Stimulated activated CD4-positive, alpha-beta T cell treated with anti-CD3 and anti-CD28 coated beads, Interleukin-2, amount 100 ng/mL, for 4 hours (primary cell): Measurements from ENCODE around the gene KICS2.
A peak's percentile ranks its signal among the peaks of the same experiment; 100 is the strongest.
"Not testable (repeated sequence)": the region's sequence is repeated elsewhere in the genome, so short reads cannot be mapped to it uniquely, and the experiment has no call there.

Source experiments
- DNase-seq: peaks from one replicate; pipeline ENCODE4 v3.0.0-alpha.2; 2020; ENCODE audit warnings: low read depth

KICS2 gene

DNA sequence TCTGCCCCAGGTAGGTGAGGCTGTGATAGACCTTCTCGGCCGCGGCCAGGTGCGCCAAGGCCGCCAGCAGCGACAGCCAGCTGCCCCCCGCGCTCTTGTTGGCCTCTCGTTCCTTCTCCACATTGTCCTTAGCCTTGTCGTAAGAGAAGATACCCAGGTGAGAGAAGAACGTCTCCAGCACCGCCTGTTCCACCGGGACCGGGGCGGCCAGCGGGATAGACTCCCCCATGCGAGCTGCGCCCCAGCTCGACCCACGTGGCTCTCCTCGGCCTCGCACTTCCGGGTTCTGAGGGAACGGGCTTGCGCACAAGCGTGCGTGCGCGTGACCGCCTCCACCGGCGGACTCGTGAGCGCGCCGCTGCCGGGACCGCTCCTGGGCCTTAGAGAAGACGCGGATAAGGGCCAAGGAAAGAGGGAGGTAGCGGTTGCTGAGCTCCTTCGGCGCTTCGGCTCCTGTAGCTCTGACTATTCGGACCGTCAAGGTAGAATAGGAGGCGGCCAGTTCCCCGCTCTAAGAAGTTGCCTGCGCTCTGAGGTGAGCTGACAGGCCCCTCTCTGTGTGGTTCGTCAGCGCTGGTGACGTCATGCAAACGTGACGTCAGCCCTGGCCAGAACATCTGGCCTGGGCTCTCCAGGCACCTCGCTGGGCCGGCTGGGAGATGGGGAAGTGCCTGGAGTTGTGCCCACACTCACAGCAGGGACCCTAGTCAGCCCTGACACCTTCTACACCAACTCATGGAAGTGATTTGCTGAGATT, at the start of gene KICS2:
Gene KICS2, minus strand, starts transcription at position 288 of the 757 bp plus-strand sequence. Its CDS starts 59 bp downstream, at position 229.
- DNase-seq, result peak; percentile 89

DNA sequence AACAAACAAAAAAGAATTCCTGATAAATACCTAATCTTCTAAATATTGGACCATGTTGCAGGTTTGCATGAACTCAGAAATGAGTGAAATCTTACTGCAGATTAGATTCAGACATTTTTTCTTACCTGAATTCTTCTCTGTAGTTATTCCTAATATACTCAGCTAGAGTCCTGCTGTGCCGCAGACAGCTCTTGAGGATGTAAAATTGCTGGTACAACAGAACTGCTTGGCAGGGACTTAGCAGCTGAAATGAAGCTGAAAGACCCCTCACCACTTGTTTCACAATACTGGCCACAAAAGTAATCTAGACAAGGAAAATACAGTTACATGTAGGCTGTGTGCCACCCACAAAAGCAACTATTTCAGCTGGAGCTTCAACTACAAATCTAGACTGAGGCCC, 48.3 kb upstream of the KICS2 start:
- no peak for DNase-seq

DNA sequence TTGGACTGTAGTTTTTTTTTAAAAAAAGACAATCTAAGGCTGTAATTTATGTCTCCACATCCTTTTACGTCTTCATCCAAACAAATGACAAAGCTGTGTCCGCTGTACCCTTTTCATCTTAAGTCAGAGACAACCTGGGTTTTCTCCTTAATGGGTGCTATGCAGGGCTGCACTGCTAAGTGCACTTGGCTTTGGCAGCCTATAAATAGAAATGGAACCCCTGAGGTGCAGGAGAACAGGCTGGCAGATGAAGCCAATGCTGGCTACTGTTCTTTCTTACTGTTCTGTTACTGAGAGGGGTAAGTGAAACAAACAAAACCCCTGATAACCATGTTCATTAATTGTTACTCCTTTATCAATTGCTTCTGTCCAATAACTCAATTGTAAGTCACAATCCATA, 47.1 kb upstream of the KICS2 start:
- no peak for DNase-seq

DNA sequence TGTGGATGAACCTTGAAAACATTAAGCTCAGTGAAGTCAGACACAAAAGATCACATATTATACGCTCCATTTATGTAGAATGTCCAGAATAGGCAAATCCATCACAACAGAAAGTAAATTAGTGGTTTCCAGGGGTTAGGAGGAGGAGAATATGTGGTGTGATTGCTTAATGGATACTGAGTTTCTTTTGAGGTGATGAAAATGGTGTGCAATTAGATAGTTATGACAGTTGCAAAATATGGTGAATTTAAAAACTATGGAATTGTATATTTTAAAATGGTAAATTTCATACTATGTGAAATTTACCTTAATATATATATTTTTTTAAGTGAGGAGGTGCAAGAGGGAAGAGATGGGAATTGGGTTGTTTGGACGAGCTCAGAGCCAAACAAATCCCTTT, 46.3 kb upstream of the KICS2 start:
- DNase-seq, result no peak

DNA sequence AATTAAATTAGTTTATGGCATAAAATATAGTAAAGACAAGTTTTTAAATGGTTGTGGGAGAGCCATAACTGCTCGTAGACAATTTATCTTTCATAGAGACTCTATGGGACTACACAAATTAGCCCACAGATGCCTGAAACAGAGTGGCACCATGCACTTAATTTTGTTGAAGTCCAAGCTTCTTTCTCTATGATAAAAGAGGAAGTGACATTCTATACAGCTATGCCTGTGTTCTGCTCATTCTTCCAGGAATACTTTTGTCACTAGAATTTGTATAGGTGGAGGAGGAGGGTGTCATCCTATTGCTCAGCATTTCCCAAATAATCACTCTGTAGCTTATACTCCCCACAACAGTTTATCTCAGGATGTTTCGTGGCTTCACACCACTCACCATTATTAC, 43.7 kb upstream of the KICS2 start:
- no peak for DNase-seq

DNA sequence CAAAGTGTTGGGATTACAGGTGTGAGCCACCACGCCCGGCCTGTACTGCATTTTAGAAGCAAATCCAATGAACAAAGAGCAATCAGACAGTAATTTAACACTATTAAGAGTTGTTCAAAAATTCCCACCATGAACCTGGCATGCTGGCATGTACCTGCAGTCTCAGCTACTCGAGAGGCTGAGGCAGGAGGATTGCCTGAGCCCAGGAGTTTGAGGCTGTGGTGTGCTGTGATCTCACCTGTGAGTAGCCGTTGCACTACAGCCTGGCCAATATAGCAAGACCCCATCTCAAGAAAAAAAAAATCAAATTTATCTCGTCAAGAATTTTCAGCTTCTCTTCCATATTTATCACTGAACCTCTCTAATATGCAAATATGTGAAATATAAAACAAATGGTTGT, 39.7 kb upstream of the KICS2 start:
- DNase-seq, result no peak

DNA sequence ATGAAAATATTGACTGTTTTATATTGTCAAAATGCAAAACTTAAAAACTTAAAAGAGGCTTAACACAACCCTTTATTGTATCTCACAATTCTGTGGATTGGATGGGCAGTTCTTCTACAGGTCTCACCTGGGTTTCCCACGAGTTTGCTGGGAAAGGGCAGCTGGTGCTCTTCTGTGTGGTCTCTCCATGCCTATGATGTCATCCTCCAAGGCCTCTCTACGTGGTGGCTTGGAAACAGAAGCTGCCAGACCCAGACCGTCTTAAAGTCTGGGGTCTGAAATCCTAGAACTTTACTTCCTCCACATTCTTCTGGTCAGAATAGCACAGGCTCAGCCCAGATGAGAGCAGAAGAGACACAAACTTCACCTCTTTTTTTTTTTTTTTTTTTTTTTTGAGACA, 36.5 kb upstream of the KICS2 start:
- no peak for DNase-seq

DNA sequence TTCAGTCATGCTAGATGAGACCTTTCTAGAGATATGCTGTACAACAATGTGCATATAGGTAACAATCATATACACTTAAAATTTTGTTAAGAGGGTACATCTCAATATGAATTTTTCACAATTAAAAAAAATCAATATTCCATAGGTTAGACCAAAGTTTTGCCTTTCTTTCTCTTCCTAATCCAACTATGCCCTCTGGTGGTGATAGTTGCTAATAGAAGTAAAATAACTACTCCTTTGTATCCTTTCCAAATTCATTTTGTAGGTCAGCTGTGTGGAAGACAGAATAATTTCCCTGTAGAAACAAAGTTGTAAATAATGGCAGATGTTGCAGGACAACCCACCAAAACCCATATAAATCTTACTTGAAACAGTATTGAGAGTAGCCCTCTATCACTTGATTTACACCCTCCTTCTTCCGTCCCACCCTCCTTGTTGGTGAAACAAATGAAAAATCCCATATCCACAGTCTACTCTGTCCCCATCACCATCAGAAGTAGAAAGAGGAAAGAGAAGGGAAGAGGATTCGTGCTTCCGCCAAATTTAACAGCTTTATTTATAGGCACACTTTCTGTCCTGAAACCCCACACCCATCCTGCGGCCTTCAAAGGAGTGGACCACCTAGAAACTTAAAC, 34.2 kb upstream of the KICS2 start:
- DNase-seq, result no peak

DNA sequence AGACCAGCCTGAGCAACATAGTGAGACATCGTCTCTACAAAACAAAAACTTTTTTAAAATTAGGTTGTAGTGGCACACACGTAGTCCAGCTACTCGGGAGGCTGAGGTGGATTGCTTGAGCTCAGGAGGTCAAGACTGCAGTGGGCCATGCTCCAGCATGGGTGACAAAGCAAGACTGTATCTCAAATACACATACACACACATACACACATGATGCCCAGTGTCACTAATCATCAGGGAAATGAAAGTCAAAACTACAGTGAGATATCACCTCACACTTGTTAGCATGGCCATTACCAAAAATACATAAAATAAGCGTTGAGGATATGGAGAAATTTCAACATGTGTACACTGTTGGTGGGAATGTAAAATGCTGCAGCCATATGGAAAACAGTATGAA, 33.2 kb upstream of the KICS2 start:
- no peak for DNase-seq

DNA sequence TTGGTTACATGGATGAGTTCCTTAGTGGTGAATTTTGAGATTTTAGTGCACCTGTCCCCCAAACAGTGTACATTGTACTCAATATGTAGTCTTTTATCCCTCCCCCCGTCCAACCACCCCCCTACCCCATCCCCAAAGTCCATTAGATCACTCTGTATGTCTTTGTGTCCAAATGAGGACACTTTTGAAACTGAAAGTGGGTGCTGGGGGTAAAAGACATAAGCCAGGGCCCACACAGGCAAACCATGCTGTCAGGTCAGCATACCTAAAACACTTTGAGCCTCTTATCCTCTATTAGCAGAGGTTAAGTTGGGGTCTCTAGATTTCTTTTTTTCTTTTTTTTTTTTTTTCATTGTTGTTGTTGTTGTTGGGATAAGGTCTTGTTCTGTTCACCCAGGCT, 31.3 kb upstream of the KICS2 start:
- DNase-seq, result no peak

DNA sequence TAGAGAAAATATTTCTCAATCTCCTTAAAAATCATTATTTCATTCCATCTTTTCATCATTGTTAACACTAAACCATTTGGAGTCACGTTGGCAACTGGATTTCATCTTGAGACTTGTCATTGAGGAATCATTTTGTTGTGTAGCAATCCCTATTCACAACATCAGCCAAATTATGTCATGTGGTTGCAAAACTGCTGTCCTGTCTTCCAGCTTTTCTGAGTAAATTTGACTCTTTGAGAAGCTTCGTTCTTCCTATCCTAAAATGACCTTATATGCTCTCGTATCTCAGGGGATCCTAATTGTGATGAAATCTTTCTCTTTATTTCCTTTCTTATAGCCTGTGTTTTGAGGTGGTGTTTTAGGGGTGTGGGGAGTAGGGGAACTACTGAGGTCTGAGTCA, 30.6 kb upstream of the KICS2 start:
- no peak for DNase-seq

DNA sequence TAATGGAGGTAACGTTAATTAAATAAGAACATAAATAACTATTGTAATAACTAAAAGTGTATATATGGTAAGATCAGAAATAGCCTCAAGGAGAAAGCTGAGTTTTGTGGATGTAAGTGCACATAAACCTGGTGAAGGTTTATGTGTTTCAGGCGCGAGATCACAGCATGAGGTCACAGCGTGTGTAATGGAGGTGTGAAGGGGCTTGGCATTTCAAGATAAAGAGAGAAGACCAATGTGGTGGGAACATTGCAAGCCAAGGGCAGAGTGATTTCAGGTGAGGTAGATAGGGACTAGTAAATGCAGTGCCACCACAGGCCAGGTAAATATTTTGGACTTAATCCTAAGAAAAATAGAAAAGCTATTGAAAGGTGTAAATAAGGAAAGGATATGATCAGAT, 21.7 kb upstream of the KICS2 start:
- no peak for DNase-seq

DNA sequence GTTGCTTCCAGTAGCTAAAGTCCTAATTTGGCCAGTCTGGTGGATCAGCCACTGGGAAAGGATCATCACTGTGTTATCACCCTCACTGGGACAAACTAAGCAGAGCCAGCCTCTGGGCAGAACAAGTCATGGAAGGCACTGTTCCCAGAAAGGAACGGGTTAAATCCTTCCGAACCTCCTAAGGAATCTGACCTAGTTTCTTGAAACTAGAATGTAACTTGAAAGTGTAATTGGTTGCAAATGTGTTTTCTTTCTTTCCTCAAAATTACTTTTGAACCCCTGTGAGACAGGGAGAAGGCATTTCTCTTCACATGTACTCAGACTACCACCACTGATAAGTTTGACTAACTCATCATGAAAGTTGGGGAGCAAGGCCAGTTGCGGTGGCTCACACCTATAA, 18.7 kb upstream of the KICS2 start:
- DNase-seq, result no peak

DNA sequence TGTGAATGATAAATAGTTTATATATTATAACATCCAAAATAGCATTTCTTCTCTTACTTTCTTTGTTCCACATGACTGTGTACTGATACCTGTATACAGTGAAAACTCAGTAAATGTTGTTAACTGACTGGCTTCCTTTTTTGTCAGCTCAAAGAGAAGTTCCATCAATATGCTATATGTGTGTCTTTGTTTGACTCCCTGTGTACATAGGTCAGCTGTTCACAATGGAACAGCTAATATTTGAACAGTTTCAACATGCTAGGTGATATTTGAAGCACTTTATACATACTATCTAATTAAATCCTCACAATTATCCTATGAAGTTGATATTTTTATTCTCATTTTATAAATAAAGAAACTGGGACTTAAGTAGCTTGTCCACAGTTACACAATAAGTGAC, 15.3 kb upstream of the KICS2 start:
- DNase-seq, result no peak

DNA sequence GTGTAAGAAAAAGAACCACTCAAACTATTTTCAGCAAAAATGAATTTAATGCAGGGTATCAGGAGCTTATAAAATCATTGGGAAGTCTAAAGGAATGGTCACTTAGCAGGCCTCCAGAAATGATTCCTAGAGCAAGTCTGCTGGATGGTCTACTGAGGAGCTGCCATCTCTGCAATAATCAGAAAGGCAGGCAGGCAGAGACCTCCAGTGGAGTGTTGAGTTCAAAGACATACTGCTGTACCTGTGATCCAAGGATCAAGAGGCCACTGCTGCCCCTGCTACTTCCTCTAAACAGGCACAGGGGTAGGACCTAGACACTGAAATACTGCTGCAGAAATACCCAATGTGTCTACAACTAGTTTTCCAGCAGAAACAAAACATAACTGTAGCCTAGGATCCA, 14.5 kb upstream of the KICS2 start:
- DNase-seq, result no peak

DNA sequence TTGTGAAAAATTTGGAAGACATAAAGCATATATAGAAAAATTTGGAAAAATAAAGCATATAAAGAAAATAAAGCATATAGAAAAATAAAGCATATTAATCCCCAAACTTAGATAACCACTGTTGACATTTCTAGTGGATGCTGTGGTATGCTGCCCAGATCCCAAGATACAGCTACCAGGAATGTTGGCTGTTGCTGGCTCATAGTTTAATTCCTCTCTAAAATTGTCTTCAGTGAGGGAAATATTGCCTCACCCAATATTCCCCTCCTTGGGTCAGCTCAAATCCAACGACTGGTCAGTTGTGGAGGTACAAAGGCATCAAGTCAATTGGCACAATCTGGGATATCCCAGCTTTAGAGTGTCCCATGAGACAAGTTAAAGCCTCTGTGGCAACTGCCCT, 10.1 kb upstream of the KICS2 start:
- no peak for DNase-seq

DNA sequence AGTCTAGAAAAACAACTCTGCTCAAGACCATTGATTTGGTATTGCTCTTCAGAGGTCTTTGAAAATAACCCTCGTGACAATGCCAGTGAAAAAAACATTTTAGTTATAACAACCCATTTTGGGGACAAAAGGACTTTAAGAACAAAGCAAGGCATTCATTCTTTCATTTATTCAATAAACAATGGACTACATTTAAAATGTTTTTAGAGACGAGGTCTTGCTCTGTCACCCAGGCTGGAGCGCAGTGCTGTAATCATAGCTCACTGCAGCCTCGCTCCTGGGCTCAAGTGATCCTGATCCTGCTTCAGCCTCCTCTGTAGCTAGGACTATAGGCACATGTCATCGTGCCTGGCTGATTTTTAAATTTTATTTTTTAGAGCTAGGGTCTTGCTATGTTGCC, 7.7 kb upstream of the KICS2 start:
- DNase-seq, result no peak

DNA sequence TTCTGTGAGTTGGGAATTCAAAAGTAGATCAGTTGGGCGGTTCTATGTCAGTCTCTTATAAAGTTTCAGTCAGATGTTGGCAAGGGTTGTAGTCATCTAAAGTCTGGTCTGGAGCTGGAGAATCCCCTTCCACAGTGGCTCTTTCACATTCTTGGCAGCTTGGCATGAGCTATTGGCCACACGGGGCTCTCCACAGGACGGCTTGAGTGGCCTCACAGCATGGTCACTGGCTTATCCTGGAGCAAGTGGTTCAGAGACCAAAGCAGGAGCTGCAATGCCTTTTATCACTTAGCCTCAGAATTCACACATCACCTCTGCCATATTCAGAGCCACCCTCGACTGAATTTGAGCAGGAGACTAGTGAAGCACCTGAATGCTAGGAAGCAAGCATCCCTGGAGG, 7.1 kb upstream of the KICS2 start:
- no peak for DNase-seq

DNA sequence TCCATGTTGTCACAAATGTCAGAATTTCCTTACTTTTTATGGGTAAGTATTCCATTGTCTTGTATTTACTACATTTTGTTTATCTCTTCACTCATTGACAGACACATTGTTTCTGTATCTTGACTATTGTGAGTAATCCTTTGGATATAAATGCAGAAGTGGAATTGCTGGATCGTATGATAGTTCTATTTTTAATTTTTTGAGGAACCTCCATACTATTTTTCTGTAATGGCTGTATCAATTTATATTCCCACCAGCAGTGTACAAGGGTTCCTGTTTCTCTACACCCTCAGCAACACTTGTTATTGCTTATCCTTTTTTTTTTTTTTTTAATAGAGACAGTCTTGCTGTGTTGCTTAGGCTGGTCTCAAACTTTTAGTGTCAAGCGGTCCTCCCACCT, 3.5 kb upstream of the KICS2 start:
- no peak for DNase-seq

DNA sequence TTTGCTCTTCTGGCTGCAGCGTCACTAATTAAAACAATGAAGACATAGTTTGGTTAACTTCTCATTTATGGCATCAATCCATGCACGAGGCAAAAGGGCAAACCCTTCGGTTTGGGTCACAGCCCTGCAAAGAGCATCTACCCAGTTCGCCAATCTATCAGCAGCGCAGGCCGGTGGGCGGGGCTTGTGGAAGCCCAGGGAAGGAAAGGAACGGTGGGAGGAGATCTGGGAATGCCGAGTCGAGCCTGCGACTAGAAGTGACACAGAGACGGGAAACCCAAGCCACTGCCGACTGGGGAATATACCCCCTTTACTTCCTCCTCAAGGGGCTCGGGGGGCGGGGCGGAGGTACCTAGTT, 466 bp downstream of the KICS2 start:
- DNase-seq, result peak; percentile 55

DNA sequence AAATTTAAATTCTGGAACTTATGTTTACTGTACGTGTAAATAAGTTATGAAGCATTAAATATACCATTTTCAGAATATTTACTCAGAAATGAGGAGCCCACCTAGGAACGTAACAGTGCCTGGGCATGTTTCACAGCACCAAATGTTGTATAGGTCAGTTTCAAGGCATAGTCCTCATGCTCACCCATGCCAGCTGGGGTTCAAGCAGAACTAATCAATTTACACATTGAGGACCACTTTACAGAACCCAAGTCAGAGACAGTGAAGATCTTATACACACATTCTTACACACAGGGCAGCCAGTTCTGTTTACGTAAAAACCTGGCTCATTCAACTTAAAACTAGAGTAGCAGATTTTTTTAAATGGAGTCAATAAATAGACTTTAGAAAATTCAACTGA, 2.0 kb downstream of the KICS2 start:
- no peak for DNase-seq

DNA sequence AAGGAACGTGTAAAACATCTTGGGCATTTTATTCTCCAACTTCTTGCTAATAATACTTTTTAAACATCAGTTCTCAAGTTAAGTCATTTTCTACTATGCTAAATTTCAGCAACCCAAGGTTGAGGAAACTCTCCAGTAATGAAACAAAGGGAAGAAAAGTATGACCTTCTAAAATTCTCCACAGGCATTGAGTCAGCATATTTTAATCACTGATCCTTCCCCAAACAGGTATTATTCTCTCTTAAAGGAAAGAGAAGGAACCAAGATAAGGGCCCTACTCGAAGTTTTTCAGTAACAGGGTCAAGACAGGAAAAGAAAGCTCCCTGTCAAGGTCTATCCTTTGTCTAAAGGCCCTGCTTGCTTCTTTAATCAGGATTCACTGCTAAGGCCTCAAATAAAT, 3.0 kb downstream of the KICS2 start:
- no peak for DNase-seq

DNA sequence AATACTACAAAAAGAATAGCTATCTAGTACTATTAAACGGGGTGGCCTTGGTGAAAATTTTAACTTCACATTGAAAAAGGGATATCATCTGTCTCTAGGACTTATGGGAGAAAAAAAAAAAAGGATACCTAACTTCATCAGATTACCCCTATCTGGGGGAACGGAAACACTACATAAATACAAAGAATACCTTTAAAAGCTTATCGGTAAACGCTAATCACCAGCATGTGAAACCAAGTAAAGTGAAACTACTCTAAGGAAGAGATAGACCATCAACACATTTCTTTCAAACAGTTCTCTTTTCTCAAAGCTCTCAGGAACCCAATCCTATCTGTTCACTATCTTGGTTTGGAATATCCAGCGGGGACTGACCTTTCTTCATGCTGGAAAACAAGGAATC, 3.5 kb downstream of the KICS2 start:
- DNase-seq, result no peak

DNA sequence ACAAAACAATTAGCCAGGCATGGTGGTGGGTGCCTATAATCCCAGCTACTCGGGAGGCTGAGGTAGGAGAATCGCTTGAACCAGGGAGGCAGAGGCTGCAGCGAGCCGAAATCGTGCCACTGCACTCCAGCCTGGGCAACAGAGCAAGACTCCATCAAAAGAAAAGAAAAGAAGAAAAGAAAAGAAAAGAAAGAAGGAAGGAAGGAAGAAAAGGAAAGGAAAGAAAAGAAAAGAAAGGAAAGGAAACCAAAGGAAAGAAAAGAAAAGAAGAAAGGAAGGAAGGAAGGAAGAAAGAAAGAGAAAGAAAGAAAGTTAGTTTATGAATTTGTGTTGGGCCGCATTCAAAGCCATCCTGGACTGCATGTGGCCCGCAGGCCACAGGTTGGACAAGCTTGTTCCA, 4.5 kb downstream of the KICS2 start:
- not testable (repeated sequence) for DNase-seq
